HCEC 1CT (cell line): ENCODE data around the gene ZFAND6.
A peak's percentile ranks its signal among the peaks of the same experiment; 100 is the strongest.

Experiments
- DNase-seq: peaks from one replicate; pipeline ENCODE4 v3.0.0-alpha.2; 2017

The ZFAND6 gene

GRCh38 chr15:80173022-80173759 is 113.7 kb downstream of the ZFAND6 start:
- DNase-seq: no peak

GRCh38 chr15:80174017-80174746 is 114.7 kb downstream of the ZFAND6 start:
- DNase-seq: peak; percentile 77

- DNase-seq: no peak
Measured at GRCh38 chr15:80175436-80175835, 116.0 kb downstream of the ZFAND6 start.

GRCh38 chr15:80176443-80176842 is 117.0 kb downstream of the ZFAND6 start:
- DNase-seq: no peak

- no peak for DNase-seq
Measured at GRCh38 chr15:80177156-80177555, 117.7 kb downstream of the ZFAND6 start.

- DNase-seq: peak; percentile 95
Measured at GRCh38 chr15:80179025-80179759, 119.7 kb downstream of the ZFAND6 start.

- DNase-seq: no peak
Measured at GRCh38 chr15:80179935-80180334, 120.5 kb downstream of the ZFAND6 start.

GRCh38 chr15:80180468-80180867 is 121.0 kb downstream of the ZFAND6 start:
- DNase-seq: no peak

- no peak for DNase-seq
Measured at GRCh38 chr15:80180986-80181385, 121.5 kb downstream of the ZFAND6 start.

GRCh38 chr15:80182611-80183261 is 123.3 kb downstream of the ZFAND6 start:
- peak; percentile 82 for DNase-seq

GRCh38 chr15:80183306-80183705 is 123.8 kb downstream of the ZFAND6 start:
- no peak for DNase-seq

GRCh38 chr15:80183886-80184285 is 124.4 kb downstream of the ZFAND6 start:
- DNase-seq: peak; percentile 31

- DNase-seq: no peak
Measured at GRCh38 chr15:80184554-80184953, 125.1 kb downstream of the ZFAND6 start.

GRCh38 chr15:80185152-80185551 is 125.7 kb downstream of the ZFAND6 start:
- DNase-seq: no peak

GRCh38 chr15:80186066-80186465 is 126.6 kb downstream of the ZFAND6 start:
- no peak for DNase-seq

- DNase-seq: no peak
Measured at GRCh38 chr15:80186597-80186996, 127.1 kb downstream of the ZFAND6 start.
